Neural progenitor cell (in vitro differentiated cells): Measurements from ENCODE around the gene ALDH18A1. TPM values are rescaled to one million over a fixed set of nuclear protein-coding genes. Genes with fewer than 3 reads are reported as not detected.

Experiments used
- DNase-seq: peaks from one replicate; pipeline ENCODE4 v3.0.0-alpha.2; 2016; ENCODE audit warnings: low spot score
- H2AFZ ChIP-seq: fragments of 200-600 bp; sonication (generic); replicated peaks from 2 replicates; pipeline ENCODE4 v1.6.1; 2016; ENCODE audit warnings: antibody characterized with exemption
- H3F3A ChIP-seq: fragments of 200-600 bp; sonication (generic); 2 replicates; pipeline ENCODE4 v1.6.1; 2016; ENCODE audit warnings: antibody characterized with exemption, low read depth
- H3K27ac ChIP-seq: fragments of 200-600 bp; sonication (generic); 2 replicates; pipeline ENCODE4 v1.5.1; 2016; ENCODE audit warnings: mild to moderate bottlenecking
- H3K27me3 ChIP-seq: fragments of 200-600 bp; sonication (generic); 2 replicates; pipeline ENCODE4 v1.6.1; 2016; ENCODE audit warnings: mild to moderate bottlenecking, moderate library complexity
- H3K36me3 ChIP-seq: fragments of 200-600 bp; sonication (generic); 2 replicates; pipeline ENCODE4 v1.5.1; 2016
- H3K4me1 ChIP-seq: fragments of 200-600 bp; sonication (generic); 2 replicates; pipeline ENCODE4 v1.6.1; 2016; ENCODE audit warnings: mixed run types
- H3K4me2 ChIP-seq: fragments of 200-600 bp; sonication (generic); 2 replicates; pipeline ENCODE4 v1.6.1; 2016
- H3K4me3 ChIP-seq: fragments of 200-600 bp; sonication (generic); 2 replicates; pipeline ENCODE4 v1.5.1; 2016
- H3K79me2 ChIP-seq: fragments of 200-600 bp; sonication (generic); 2 replicates; pipeline ENCODE4 v1.6.1; 2016; ENCODE audit warnings: low read depth
- H3K9ac ChIP-seq: fragments of 200-600 bp; sonication (generic); 2 replicates; pipeline ENCODE4 v1.6.1; 2016
- H3K9me3 ChIP-seq: fragments of 200-600 bp; sonication (generic); 2 replicates; pipeline ENCODE4 v1.5.1; 2016; ENCODE audit warnings: low read depth
- H4K20me1 ChIP-seq: fragments of 200-600 bp; sonication (generic); 2 replicates; pipeline ENCODE4 v1.6.1; 2016; ENCODE audit warnings: low read depth
- H3K27ac Mint-ChIP-seq: 3 replicates; pipeline ENCODE4 v1.8.0; 2021; ENCODE audit warnings: mixed read lengths
- H3K27me3 Mint-ChIP-seq: 2 replicates; pipeline ENCODE4 v1.8.0; 2022; ENCODE audit warnings: low read depth, mild to moderate bottlenecking, inconsistent platforms, moderate library complexity, mixed read lengths; ENCODE audit not compliant: insufficient read depth
- H3K36me3 Mint-ChIP-seq: 3 replicates; pipeline ENCODE4 v1.8.0; 2021; ENCODE audit warnings: mixed read lengths
- H3K4me1 Mint-ChIP-seq: 3 replicates; pipeline ENCODE4 v1.8.0; 2021; ENCODE audit warnings: mixed read lengths
- H3K4me3 Mint-ChIP-seq: 3 replicates; pipeline ENCODE4 v1.8.0; 2021; ENCODE audit warnings: mild to moderate bottlenecking, moderate library complexity, mixed read lengths
- H3K9me3 Mint-ChIP-seq: 3 replicates; pipeline ENCODE4 v1.8.0; 2020; ENCODE audit warnings: mixed read lengths
- EZH2 ChIP-seq: fragments of 200-600 bp; sonication (generic); IDR thresholded peaks from 2 replicates; pipeline ENCODE4 v1.6.1; 2017; ENCODE audit warnings: antibody characterized with exemption, mild to moderate bottlenecking, moderate library complexity
- EZH2phosphoT487 ChIP-seq: fragments of 200-600 bp; sonication (generic); IDR thresholded peaks from 2 replicates; pipeline ENCODE4 v1.6.1; 2017; ENCODE audit warnings: antibody characterized with exemption
- total RNA-seq: library from RNA; depleted of rRNA; stranded (reverse); fragments of >200 nt; gene quantifications from 2 replicates; pipeline ENCODE4 v1.2.3, GENCODE V29; 2015; ENCODE audit warnings: low replicate concordance
- TF ChIP-seq, protein P1 (sequence below): fragments of 200-600 bp; sonication (generic); IDR thresholded peaks from 2 replicates; pipeline ENCODE4 v1.5.1; 2017; ENCODE audit warnings: antibody characterized with exemption, mild to moderate bottlenecking

Gene ALDH18A1
- total RNA-seq, 1 donor from 2014 or later: 93.7 TPM

DNA sequence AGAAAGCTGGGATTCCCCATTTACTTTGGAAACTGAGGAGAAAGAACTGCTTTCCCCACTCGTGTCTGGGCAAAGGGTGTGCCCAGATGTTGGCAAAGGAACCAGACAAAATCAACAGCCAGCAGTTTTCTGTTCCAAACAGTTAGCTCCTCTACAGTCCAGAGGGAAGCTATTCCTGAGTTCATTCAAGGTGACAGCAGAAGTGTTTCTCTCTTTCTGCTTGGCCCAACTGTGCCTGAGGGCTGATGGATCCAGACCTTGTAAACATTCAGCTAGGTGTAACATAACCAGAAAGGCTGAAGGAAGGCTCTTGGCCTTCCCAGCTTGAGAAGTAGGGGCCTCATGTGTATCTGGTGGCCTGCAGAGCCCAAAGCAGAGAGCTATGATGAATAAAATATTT is 7.0 kb upstream of the ALDH18A1 start:
- Mint-ChIP-seq H3K27ac (no peak overlapping the region), H3K36me3 (peaks cover 5% of the 10 kb centered on the region), H3K9me3 (no peaks in the 10 kb centered on the region), H3K4me1 (no peaks in the 10 kb centered on the region), H3K27me3 (no peaks in the 10 kb centered on the region), H3K4me3 (no peak overlapping the region)
- Histone ChIP-seq H3K36me3 (no peaks in the 10 kb centered on the region), H3K27me3 (no peaks in the 10 kb centered on the region), H3F3A (no peaks in the 10 kb centered on the region), H3K79me2 (no peaks in the 10 kb centered on the region), H4K20me1 (no peaks in the 10 kb centered on the region), H2AFZ (no peak overlapping the region), H3K9ac (no peak overlapping the region), H3K27ac (no peak overlapping the region), H3K4me2 (no peak overlapping the region), H3K4me3 (no peak overlapping the region), H3K4me1 (no peaks in the 10 kb centered on the region), H3K9me3 (no peaks in the 10 kb centered on the region)
- TF ChIP-seq EZH2: no peak
- TF ChIP-seq, protein P1, sequence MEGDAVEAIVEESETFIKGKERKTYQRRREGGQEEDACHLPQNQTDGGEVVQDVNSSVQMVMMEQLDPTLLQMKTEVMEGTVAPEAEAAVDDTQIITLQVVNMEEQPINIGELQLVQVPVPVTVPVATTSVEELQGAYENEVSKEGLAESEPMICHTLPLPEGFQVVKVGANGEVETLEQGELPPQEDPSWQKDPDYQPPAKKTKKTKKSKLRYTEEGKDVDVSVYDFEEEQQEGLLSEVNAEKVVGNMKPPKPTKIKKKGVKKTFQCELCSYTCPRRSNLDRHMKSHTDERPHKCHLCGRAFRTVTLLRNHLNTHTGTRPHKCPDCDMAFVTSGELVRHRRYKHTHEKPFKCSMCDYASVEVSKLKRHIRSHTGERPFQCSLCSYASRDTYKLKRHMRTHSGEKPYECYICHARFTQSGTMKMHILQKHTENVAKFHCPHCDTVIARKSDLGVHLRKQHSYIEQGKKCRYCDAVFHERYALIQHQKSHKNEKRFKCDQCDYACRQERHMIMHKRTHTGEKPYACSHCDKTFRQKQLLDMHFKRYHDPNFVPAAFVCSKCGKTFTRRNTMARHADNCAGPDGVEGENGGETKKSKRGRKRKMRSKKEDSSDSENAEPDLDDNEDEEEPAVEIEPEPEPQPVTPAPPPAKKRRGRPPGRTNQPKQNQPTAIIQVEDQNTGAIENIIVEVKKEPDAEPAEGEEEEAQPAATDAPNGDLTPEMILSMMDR: no peak
- TF ChIP-seq EZH2phosphoT487: no peak
- no peak for DNase-seq

DNA sequence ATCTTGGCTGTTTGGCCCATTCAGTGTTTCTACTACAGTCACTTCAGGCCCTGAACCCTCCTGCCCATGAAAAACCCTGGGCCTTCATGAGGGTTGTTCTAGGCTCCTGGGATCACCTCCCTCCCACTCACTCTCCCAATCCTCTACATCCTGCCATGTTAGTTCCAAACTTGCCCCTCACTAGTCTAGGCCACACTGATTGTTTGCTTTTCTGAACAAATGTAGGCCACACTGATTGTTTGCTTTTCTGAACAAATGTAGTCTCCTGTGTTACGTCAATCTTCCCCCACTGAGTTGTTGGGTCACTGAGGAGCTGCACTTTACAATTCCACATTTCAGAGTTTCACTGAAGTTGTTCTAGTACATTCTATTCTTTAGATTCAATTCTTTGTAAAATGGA is 5.3 kb upstream of the ALDH18A1 start:
- H3K9me3 Mint-ChIP-seq: no peaks in the 10 kb centered on the region
- Histone ChIP-seq H4K20me1 (no peaks in the 10 kb centered on the region), H3K4me1 (no peaks in the 10 kb centered on the region), H3K9ac (no peak overlapping the region), H3K4me2 (no peak overlapping the region), H3F3A (no peaks in the 10 kb centered on the region), H2AFZ (no peak overlapping the region), H3K27me3 (no peaks in the 10 kb centered on the region), H3K27ac (no peak overlapping the region), H3K79me2 (no peaks in the 10 kb centered on the region), H3K36me3 (no peaks in the 10 kb centered on the region), H3K4me3 (no peak overlapping the region), H3K9me3 (no peaks in the 10 kb centered on the region)
- peaks cover 4% of the 10 kb centered on the region for H3K36me3 Mint-ChIP-seq
- TF ChIP-seq EZH2 (no peak), EZH2phosphoT487 (no peak)
- TF ChIP-seq, protein P1: no peak
- H3K4me1 Mint-ChIP-seq: no peaks in the 10 kb centered on the region
- H3K27me3 Mint-ChIP-seq: no peaks in the 10 kb centered on the region
- H3K27ac Mint-ChIP-seq: no peak overlapping the region
- H3K4me3 Mint-ChIP-seq: no peak overlapping the region
- DNase-seq: no peak

DNA sequence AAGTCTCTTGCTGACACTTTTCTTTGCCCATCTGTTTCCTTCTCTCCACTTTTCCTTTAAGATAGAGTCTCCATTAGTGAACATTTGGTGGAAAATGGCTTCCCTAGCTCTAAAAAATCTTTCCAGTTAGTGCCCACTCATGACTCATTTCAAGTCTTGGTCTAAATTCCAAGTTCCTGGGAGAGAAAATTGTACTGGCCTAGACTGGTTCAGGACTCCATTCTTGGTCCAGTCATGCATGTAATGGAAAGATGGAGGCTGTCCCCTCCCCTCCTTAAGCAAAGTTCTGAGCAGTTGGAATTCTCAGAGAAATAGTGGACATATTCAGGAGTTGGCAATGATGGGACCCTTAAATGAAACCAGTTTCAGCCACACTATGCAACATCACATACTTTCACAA is 3.8 kb upstream of the ALDH18A1 start:
- H3K27ac ChIP-seq: no peak overlapping the region
- H3K27me3 ChIP-seq: no peaks in the 10 kb centered on the region
- H3K27me3 Mint-ChIP-seq: peaks cover 2% of the 10 kb centered on the region
- H4K20me1 ChIP-seq: peaks cover 2% of the 10 kb centered on the region
- no peaks in the 10 kb centered on the region for H3K9me3 Mint-ChIP-seq
- H3K4me1 ChIP-seq: peaks cover 4% of the 10 kb centered on the region
- no peak overlapping the region for H3K4me2 ChIP-seq
- no peak overlapping the region for H3K4me3 Mint-ChIP-seq
- H3K27ac Mint-ChIP-seq: no peak overlapping the region
- H3K4me1 Mint-ChIP-seq: peaks cover 5% of the 10 kb centered on the region
- H2AFZ ChIP-seq: no peak overlapping the region
- no peak overlapping the region for H3K9ac ChIP-seq
- H3K9me3 ChIP-seq: no peaks in the 10 kb centered on the region
- H3K36me3 Mint-ChIP-seq: peaks cover 4% of the 10 kb centered on the region
- H3K36me3 ChIP-seq: no peaks in the 10 kb centered on the region
- H3K79me2 ChIP-seq: peaks cover 9% of the 10 kb centered on the region
- H3K4me3 ChIP-seq: no peak overlapping the region
- TF ChIP-seq EZH2phosphoT487 (no peak), EZH2 (no peak)
- TF ChIP-seq, protein P1: no peak
- no peaks in the 10 kb centered on the region for H3F3A ChIP-seq
- DNase-seq: no peak

DNA sequence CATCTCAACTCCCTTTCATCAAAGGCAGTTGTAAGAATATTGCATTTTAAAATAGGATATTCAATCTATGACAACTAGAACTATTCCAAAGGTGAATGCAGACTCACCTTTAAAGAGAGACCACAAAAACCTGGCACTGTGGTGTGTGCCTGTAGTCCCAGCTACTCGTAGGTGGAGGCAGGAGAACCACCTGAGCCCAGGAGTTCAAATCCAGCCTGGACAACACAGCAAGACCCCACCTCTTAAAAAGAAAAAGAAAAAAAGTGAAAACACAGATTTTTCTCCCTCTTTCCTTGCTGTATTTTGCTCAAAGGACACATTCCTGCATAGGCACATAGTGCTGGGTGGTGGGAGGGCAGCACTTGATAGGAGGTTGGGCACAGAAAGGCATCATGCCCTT is 739 bp upstream of the ALDH18A1 start:
- H3K4me3 ChIP-seq: no peak overlapping the region

More for the DNA sequence above, 739 bp upstream of the ALDH18A1 start:
- H3K4me1 Mint-ChIP-seq: peaks cover 13% of the 10 kb centered on the region
- H3K9me3 Mint-ChIP-seq: peaks cover 1% of the 10 kb centered on the region
- Histone ChIP-seq H3K4me2 (peak overlapping the region; percentile 85), H3K36me3 (peaks cover 1% of the 10 kb centered on the region), H3K9ac (no peak overlapping the region), H3K27me3 (no peaks in the 10 kb centered on the region), H3F3A (no peaks in the 10 kb centered on the region), H3K9me3 (no peaks in the 10 kb centered on the region), H3K27ac (no peak overlapping the region), H4K20me1 (peaks cover 5% of the 10 kb centered on the region), H3K4me1 (peaks cover 12% of the 10 kb centered on the region), H3K79me2 (peaks cover 33% of the 10 kb centered on the region), H2AFZ (no peak overlapping the region)
- peaks cover 2% of the 10 kb centered on the region for H3K27me3 Mint-ChIP-seq
- peak overlapping the region; percentile 100 for H3K4me3 Mint-ChIP-seq
- no peak overlapping the region for H3K27ac Mint-ChIP-seq
- DNase-seq: no peak
- TF ChIP-seq EZH2phosphoT487 (no peak), EZH2 (no peak)
- TF ChIP-seq, protein P1: no peak
- peaks cover 17% of the 10 kb centered on the region for H3K36me3 Mint-ChIP-seq
